GM19395 (cell line): ENCODE measurements around the gene KRTAP1-4.
"Not testable (repeated sequence)": the region's sequence is repeated elsewhere in the genome, so short reads cannot be mapped to it uniquely, and the experiment has no call there.

ENCODE experiments used
- ATAC-seq: cut with Tn5 transposase; IDR thresholded peaks from one replicate; pipeline ENCODE4 v1.9.1; 2021; ENCODE audit warnings: mild to moderate bottlenecking, moderate library complexity; ENCODE audit not compliant: unreplicated experiment

The KRTAP1-4 gene

DNA sequence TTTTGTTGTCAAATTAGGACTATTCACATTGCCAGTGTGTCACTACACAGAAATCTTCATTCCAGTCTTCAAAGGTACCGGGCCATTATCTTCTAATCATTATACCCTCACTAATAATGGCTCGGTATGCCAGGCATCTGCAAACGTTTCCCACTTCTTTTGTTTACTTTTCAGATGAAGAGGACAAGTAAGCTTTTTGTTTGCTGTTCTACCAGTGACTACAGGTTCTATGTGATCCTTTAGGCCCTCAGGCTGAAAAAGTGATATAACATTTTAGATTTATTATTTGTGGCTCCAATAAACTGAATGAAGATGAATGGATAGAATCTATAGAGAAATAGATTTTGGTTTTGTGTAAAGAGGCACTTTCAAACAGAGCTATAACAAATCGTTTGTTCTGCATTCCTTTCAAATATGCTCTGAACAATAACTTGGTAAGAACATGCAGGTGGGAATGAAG is 20.7 kb downstream of the KRTAP1-4 start:
- ATAC-seq = no peak

- no peak for ATAC-seq
These were observed 21.2 kb downstream of the KRTAP1-4 start, which contains the start of gene KRTAP3-1 for GRCh38 chr17:41008811-41009210. Gene KRTAP3-1 (minus strand): TSS chr17:41009128. CDS start chr17:41009074, 54 bp downstream.

- ATAC-seq = no peak
These were observed 25.6 kb downstream of the KRTAP1-4 start for GRCh38 chr17:41004397-41004796.

DNA sequence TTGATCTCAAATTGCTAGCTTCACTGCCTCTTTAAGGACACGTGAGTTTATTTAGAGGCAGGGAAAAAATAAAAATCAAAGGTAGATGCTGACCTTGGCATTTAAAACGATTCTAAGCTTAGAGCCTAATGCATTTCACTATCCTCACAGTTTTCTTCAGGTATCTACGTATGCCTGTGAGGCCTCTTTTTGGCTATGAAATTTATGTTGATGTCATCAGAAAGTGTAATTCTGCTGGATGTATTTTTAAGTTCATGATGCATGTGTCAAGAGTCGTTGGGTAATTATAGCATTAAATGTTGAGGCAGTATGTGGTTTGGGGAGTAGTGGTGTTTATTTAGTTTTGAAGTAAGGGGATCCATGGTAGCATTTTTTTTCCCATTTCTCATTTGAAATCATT is 26.1 kb downstream of the KRTAP1-4 start:
- ATAC-seq = no peak

GRCh38 chr17:41002814-41003213 is 27.2 kb downstream of the KRTAP1-4 start:
- no peak for ATAC-seq

DNA sequence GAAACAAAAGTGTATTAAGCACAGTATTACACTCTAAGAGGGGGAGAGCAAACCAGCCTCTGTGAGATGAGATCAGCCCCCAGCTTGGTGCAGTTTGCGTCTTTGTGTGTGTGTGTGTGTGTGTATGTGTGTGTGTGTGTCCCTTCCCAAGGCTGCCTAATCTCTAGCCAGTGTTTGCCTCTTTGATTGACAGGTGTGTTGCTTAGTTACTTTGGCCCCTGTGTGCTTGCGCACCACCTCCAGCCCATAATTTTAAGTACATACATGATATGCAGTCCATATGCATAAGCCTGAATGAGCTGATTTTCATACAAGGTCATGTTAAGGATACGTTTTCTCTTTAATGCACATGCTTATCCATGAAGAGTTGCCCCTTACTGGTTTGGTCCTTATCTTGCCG is 28.2 kb downstream of the KRTAP1-4 start:
- ATAC-seq = no peak

- not testable (repeated sequence) for ATAC-seq
These were observed 30.4 kb downstream of the KRTAP1-4 start, which contains the start of gene KRTAP3-2 for GRCh38 chr17:40999563-40999962. Gene KRTAP3-2 (minus strand): TSS chr17:40999906. CDS start chr17:40999853, 53 bp downstream.

- no peak for ATAC-seq
These were observed 32.6 kb downstream of the KRTAP1-4 start for GRCh38 chr17:40997361-40997760.

- ATAC-seq = no peak
These were observed 33.2 kb downstream of the KRTAP1-4 start for GRCh38 chr17:40996829-40997228.

- no peak for ATAC-seq
These were observed 34.9 kb downstream of the KRTAP1-4 start for GRCh38 chr17:40995116-40995515.

- ATAC-seq = no peak
These were observed 36.2 kb downstream of the KRTAP1-4 start, which contains the start of gene KRTAP3-3 for GRCh38 chr17:40993839-40994238. Gene KRTAP3-3 (minus strand): TSS chr17:40994164. CDS start chr17:40994097, 67 bp downstream.

DNA sequence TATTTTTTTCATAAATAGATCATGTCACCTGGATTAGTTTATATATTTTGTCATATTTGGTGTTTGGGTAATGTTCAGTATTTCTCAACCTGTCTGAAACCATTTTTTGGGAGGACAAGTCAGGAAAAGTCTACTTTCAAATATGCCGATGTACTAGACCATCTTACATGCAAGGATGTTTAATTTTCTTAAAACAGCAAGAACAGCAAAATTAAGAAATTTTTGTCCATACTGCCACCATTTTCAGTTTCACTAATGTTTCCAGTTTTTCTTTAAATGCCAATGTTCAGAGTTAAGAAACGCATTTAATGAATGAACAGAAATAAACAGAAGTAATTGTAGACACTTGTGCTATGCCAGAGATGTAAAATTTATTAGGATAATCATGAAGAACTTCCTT is 36.9 kb downstream of the KRTAP1-4 start:
- no peak for ATAC-seq

DNA sequence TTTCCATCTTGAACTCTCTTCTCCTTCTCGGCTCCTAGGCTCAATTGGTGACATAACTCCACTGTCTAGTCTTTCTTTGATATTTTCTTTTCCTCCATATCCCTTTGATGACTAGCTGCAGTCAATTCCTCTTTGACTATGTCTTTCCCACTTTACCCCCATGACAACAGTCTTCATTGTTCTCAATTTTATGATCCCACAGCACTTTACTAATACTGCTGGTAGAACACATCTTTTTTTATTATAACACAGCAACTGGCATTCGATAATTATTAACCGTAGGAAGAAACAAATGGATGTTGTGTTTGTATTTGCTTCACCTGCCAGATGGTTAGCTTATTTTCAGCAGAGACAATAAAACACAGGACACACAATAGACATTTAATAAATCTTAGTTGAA is 37.3 kb downstream of the KRTAP1-4 start:
- no peak for ATAC-seq

- no peak for ATAC-seq
These were observed 43.1 kb downstream of the KRTAP1-4 start for GRCh38 chr17:40986920-40987319.

DNA sequence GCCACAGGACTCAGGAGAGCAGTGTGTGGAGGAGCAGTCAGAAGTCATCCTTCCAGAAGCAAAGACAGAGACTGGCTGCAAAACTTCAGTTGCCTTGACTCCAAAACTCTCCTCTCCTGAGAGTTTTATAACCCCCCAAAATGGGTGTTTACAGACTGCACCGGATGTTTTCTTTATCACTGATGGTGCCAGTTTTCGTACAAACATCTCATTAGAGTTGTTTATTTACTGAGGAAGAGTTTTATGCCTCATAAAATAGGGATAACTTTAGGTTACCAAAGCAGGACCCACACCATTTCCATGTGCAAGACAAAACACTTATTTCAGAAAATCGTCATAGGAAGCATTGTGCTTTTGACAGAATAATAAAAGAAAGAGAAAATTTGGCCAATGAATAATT is 45.8 kb downstream of the KRTAP1-4 start, which contains the start of gene KRT40:
Gene KRT40 (minus strand): TSS at position 101 of the 400 bp plus-strand sequence. CDS start 53 bp downstream, at position 48.
- no peak for ATAC-seq

GRCh38 chr17:40981115-40981514 is 48.9 kb downstream of the KRTAP1-4 start:
- no peak for ATAC-seq

DNA sequence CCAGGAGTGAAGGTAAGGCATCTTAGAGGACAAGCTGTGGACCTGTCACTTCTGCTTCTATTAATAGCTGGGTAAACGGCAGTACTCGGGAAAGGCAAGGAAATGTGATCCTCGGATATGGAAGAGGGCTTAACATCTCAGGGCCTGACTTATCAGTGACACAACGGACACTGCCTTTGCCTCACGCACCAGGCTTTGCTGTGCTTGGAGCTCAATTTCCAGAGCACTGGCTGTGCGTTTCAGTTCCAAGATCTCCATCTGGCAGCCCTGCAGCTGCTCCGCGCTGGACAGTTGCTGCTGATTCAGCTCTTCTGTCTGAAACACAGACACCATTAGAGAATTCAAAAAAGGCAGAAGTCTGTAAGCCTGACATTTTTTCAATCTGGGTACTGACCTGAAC is 49.4 kb downstream of the KRTAP1-4 start:
- no peak for ATAC-seq

DNA sequence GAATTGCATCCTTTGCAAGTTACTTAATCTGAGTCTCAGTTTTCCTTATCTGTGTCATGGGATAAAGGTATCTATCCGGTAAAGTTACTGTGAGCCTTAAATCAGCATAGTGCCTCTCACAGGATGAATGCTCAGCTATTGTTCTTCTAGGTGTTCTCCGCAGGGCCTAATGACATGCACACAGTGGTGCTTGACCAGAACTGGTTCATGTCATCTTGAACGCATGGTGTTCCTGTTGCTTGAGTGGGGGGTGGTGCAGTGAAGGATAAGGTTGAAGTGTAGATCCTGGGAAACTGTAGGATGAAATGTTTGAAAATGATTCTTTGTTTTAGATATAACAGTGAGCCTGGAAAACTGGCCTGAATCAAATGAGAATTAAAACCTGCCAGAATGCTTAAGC is 49.9 kb downstream of the KRTAP1-4 start:
- no peak for ATAC-seq
